Activated naive CD8-positive, alpha-beta T cell (primary cell): ENCODE measurements around the gene TMEM179.

Experiments
- H3K27ac Mint-ChIP-seq: one replicate; pipeline ENCODE4 v1.8.0; 2021; ENCODE audit warnings: mixed read lengths
- H3K27me3 Mint-ChIP-seq: one replicate; pipeline ENCODE4 v1.8.0; 2021; ENCODE audit warnings: mixed read lengths
- H3K36me3 Mint-ChIP-seq: one replicate; pipeline ENCODE4 v1.8.0; 2021; ENCODE audit warnings: mixed read lengths
- H3K4me1 Mint-ChIP-seq: one replicate; pipeline ENCODE4 v1.8.0; 2021; ENCODE audit warnings: low read depth, mixed read lengths
- H3K4me3 Mint-ChIP-seq: one replicate; pipeline ENCODE4 v1.8.0; 2021; ENCODE audit warnings: mild to moderate bottlenecking, mixed read lengths
- H3K9me3 Mint-ChIP-seq: one replicate; pipeline ENCODE4 v1.8.0; 2021; ENCODE audit warnings: low read depth, mixed read lengths

The TMEM179 gene

GRCh38 chr14:104556256-104557021 is 48.1 kb downstream of the TMEM179 start:
- no peak overlapping the region for H3K27ac Mint-ChIP-seq
- no peaks in the 10 kb centered on the region for H3K4me1 Mint-ChIP-seq
- H3K9me3 Mint-ChIP-seq, result no peaks in the 10 kb centered on the region
- no peak overlapping the region for H3K4me3 Mint-ChIP-seq
- H3K27me3 Mint-ChIP-seq, result no peaks in the 10 kb centered on the region
- no peaks in the 10 kb centered on the region for H3K36me3 Mint-ChIP-seq

GRCh38 chr14:104555430-104556255 is 48.9 kb downstream of the TMEM179 start:
- no peaks in the 10 kb centered on the region for H3K9me3 Mint-ChIP-seq

GRCh38 chr14:104554608-104555429 is 49.8 kb downstream of the TMEM179 start:
- Mint-ChIP-seq H3K27ac (no peak overlapping the region), H3K27me3 (peaks cover 4% of the 10 kb centered on the region), H3K36me3 (no peaks in the 10 kb centered on the region)

More at GRCh38 chr14:104555430-104556255, 48.9 kb downstream of the TMEM179 start:
- Mint-ChIP-seq H3K27me3 (no peaks in the 10 kb centered on the region), H3K27ac (no peak overlapping the region), H3K4me1 (no peaks in the 10 kb centered on the region), H3K36me3 (no peaks in the 10 kb centered on the region), H3K4me3 (no peak overlapping the region)

GRCh38 chr14:104554088-104554607 is 50.4 kb downstream of the TMEM179 start:
- Mint-ChIP-seq H3K36me3 (no peaks in the 10 kb centered on the region), H3K9me3 (no peaks in the 10 kb centered on the region), H3K4me3 (no peak overlapping the region), H3K27ac (no peak overlapping the region), H3K27me3 (peaks cover 4% of the 10 kb centered on the region), H3K4me1 (no peaks in the 10 kb centered on the region)

More at GRCh38 chr14:104554608-104555429, 49.8 kb downstream of the TMEM179 start:
- Mint-ChIP-seq H3K4me1 (no peaks in the 10 kb centered on the region), H3K4me3 (no peak overlapping the region), H3K9me3 (no peaks in the 10 kb centered on the region)

GRCh38 chr14:104553166-104554087 is 51.1 kb downstream of the TMEM179 start:
- H3K27ac Mint-ChIP-seq, result peak overlapping the region; percentile 34
- peaks cover 4% of the 10 kb centered on the region for H3K27me3 Mint-ChIP-seq
- no peaks in the 10 kb centered on the region for H3K4me1 Mint-ChIP-seq
- H3K36me3 Mint-ChIP-seq, result no peaks in the 10 kb centered on the region
- no peak overlapping the region for H3K4me3 Mint-ChIP-seq
- no peaks in the 10 kb centered on the region for H3K9me3 Mint-ChIP-seq

GRCh38 chr14:104552738-104553125 is 51.8 kb downstream of the TMEM179 start:
- no peaks in the 10 kb centered on the region for H3K9me3 Mint-ChIP-seq
- no peak overlapping the region for H3K27ac Mint-ChIP-seq
- no peaks in the 10 kb centered on the region for H3K4me1 Mint-ChIP-seq
- H3K4me3 Mint-ChIP-seq, result no peak overlapping the region
- no peaks in the 10 kb centered on the region for H3K36me3 Mint-ChIP-seq
- H3K27me3 Mint-ChIP-seq, result peaks cover 4% of the 10 kb centered on the region

GRCh38 chr14:104551851-104552737 is 52.5 kb downstream of the TMEM179 start:
- H3K27me3 Mint-ChIP-seq, result peaks cover 4% of the 10 kb centered on the region
- H3K4me3 Mint-ChIP-seq, result no peak overlapping the region
- no peak overlapping the region for H3K27ac Mint-ChIP-seq
- H3K36me3 Mint-ChIP-seq, result no peaks in the 10 kb centered on the region
- H3K9me3 Mint-ChIP-seq, result no peaks in the 10 kb centered on the region
- no peaks in the 10 kb centered on the region for H3K4me1 Mint-ChIP-seq

GRCh38 chr14:104550861-104551728 is 53.5 kb downstream of the TMEM179 start:
- Mint-ChIP-seq H3K27ac (no peak overlapping the region), H3K4me3 (no peak overlapping the region), H3K4me1 (no peaks in the 10 kb centered on the region), H3K36me3 (no peaks in the 10 kb centered on the region), H3K27me3 (peaks cover 4% of the 10 kb centered on the region), H3K9me3 (no peaks in the 10 kb centered on the region)

GRCh38 chr14:104550340-104550860 is 54.2 kb downstream of the TMEM179 start:
- H3K4me1 Mint-ChIP-seq, result no peaks in the 10 kb centered on the region
- H3K9me3 Mint-ChIP-seq, result no peaks in the 10 kb centered on the region
- no peaks in the 10 kb centered on the region for H3K36me3 Mint-ChIP-seq
- no peak overlapping the region for H3K4me3 Mint-ChIP-seq
- no peak overlapping the region for H3K27ac Mint-ChIP-seq
- peaks cover 4% of the 10 kb centered on the region for H3K27me3 Mint-ChIP-seq

GRCh38 chr14:104549536-104550339 is 54.8 kb downstream of the TMEM179 start:
- no peak overlapping the region for H3K27ac Mint-ChIP-seq
- no peaks in the 10 kb centered on the region for H3K4me1 Mint-ChIP-seq
- H3K9me3 Mint-ChIP-seq, result no peaks in the 10 kb centered on the region
- H3K4me3 Mint-ChIP-seq, result no peak overlapping the region
- no peaks in the 10 kb centered on the region for H3K36me3 Mint-ChIP-seq
- H3K27me3 Mint-ChIP-seq, result peaks cover 6% of the 10 kb centered on the region

- Mint-ChIP-seq H3K4me3 (no peak overlapping the region), H3K36me3 (no peaks in the 10 kb centered on the region), H3K9me3 (no peaks in the 10 kb centered on the region), H3K4me1 (no peaks in the 10 kb centered on the region), H3K27me3 (peaks cover 9% of the 10 kb centered on the region), H3K27ac (no peak overlapping the region)
Measured at GRCh38 chr14:104548802-104549535, 55.6 kb downstream of the TMEM179 start.
